ENCODE data around the gene TMEM170B. TPM values are rescaled to one million over a fixed set of nuclear protein-coding genes. Genes with fewer than 3 reads are reported as not detected.

TMEM170B gene
- total and polyA plus RNA-seq, 9 of the 15 experiments (the other 6 are each of a cell fraction or from before 2014, with no cell fraction given) = 0.03 to 0.11 (median 0.07) TPM

- Histone ChIP-seq H2AFZ (ENCODE audit: low read depth, low read length) (no peak overlapping the region), H3K36me3 (ENCODE audit: control insufficient read depth, insufficient read depth, low read length) (no peaks in the 10 kb centered on the region), H3K4me2 (ENCODE audit: insufficient read depth, low read length) (no peak overlapping the region), H3K9me3 (replicated peaks; ENCODE audit: control insufficient read depth, insufficient read depth, low read depth, low read length) (no peaks in the 10 kb centered on the region), H3K27me3 (ENCODE audit: control insufficient read depth in 2 of 2, insufficient read depth in 2 of 2, low read length in 2 of 2) (peaks cover 0 to 4% of the 10 kb centered on the region in 2 experiments; a peak in 1 of 5 replicates), H3K9ac (ENCODE audit: insufficient read depth in 1 of 2, low read depth in 2 of 2, low read length in 2 of 2) (no peak overlapping the region), H3K4me3 (no peak overlapping the region), H3K27ac (ENCODE audit: extremely low read depth, low read depth, low read length) (no peak overlapping the region), H4K20me1 (replicated peaks; ENCODE audit: control insufficient read depth, insufficient read depth, low read length) (no peaks in the 10 kb centered on the region), H3K9me1 (ENCODE audit: control insufficient read depth, insufficient read depth, low read length) (no peaks in the 10 kb centered on the region), H3K79me2 (ENCODE audit: control insufficient read depth, insufficient read depth, low read length) (no peaks in the 10 kb centered on the region), H3K4me1 (replicated peaks in 1 of 2; ENCODE audit: control insufficient read depth in 2 of 2, insufficient read depth in 2 of 2, low read length in 2 of 2) (no peaks in the 10 kb centered on the region)
- no peak for TF ChIP-seq GMEB1 (CRISPR knock-in tag; IDR thresholded peaks at IDR 0.05)
- TF ChIP-seq MTA3 (IDR thresholded peaks at IDR 0.05; ENCODE audit: borderline replicate concordance) = no peak
- no peak for TF ChIP-seq NR2C2 (CRISPR knock-in tag; IDR thresholded peaks at IDR 0.05)
- TF ChIP-seq NR2C2 (tag; IDR thresholded peaks at IDR 0.05) = no peak
- no peak for TF ChIP-seq CEBPB (tag; IDR thresholded peaks at IDR 0.05)
- TF ChIP-seq ZNF583 (CRISPR knock-in tag; IDR thresholded peaks at IDR 0.05) = no peak
- TF ChIP-seq CHCHD3 (CRISPR knock-in tag; IDR thresholded peaks at IDR 0.05) = no peak
- TF ChIP-seq PHB (CRISPR knock-in tag; IDR thresholded peaks at IDR 0.05) = no peak
- no peak for TF ChIP-seq TBP (optimal IDR thresholded peaks at IDR 0.05; ENCODE audit: low read depth, low read length)
- TF ChIP-seq RFX1 (IDR thresholded peaks at IDR 0.05) = no peak
- TF ChIP-seq ESRRB (CRISPR knock-in tag; IDR thresholded peaks at IDR 0.05; ENCODE audit: borderline replicate concordance) = no peak
- no peak for TF ChIP-seq PTBP1 (IDR thresholded peaks at IDR 0.05; ENCODE audit: low read depth, low read length)
- no peak for TF ChIP-seq CBX1 (IDR thresholded peaks at IDR 0.05; ENCODE audit: low read depth)
- TF ChIP-seq MCM7 (IDR thresholded peaks at IDR 0.05) = no peak
- no peak for TF ChIP-seq NR4A1 (CRISPR knock-in tag; IDR thresholded peaks at IDR 0.05)
- TF ChIP-seq NR4A1 (tag; IDR thresholded peaks at IDR 0.05) = no peak
- no peak for TF ChIP-seq CEBPG (CRISPR knock-in tag; IDR thresholded peaks at IDR 0.05)
- no peak for TF ChIP-seq CEBPG (tag; conservative IDR thresholded peaks at IDR 0.05 in 1 of 2, IDR thresholded peaks at IDR 0.05 in 1 of 2)
- TF ChIP-seq FOXK1 (CRISPR knock-in tag; IDR thresholded peaks at IDR 0.05; ENCODE audit: borderline replicate concordance) = no peak
- TF ChIP-seq IRF9 (tag; IDR thresholded peaks at IDR 0.05) = no peak
- TF ChIP-seq ELF1 (tag; IDR thresholded peaks at IDR 0.05) = no peak
- no peak for TF ChIP-seq TAF1 (IDR thresholded peaks at IDR 0.05; ENCODE audit: control insufficient read depth, extremely low read depth, insufficient read depth, low read length, severe bottlenecking)
- TF ChIP-seq ZNF561 (CRISPR knock-in tag; conservative IDR thresholded peaks at IDR 0.05) = no peak
- intact Hi-C loops (cut with micrococcal nuclease) = no loop called here
- in situ Hi-C loops (cut with MboI) = loop anchor here (5.0 to 25.0 kb wide), 3 partner anchors 323 to 1018 kb away; no protein-coding TSS in a partner anchor
- 2% methylated on average over 6 of the region's 6 CpGs for WGBS (ENCODE audit: insufficient coverage, low coverage, missing lambda C conversion rate)
- no peak for DNase-seq (ENCODE audit: extremely low read depth in 1 of 4, low spot score in 3 of 4)
- FAIRE-seq = no peak
- ChIA-PET CTCF (ENCODE audit: low intra/inter-chr PET ratio) (interaction anchor here (0.6 to 3.8 kb wide), 5 partner anchors 323 to 543 kb away, joined by 4 to 68 read pairs (median 15); no protein-coding TSS in a partner anchor), POLR2A (interaction anchor here (1.2 kb wide), 1 partner anchor 21 kb away, joined by 3 read pairs; no protein-coding TSS in a partner anchor)
- ATAC-seq = no peak
- BruUV-seq (replicated peaks) = no TSS peak
Measured at GRCh38 chr6:11494786-11495564, 42.6 kb upstream of the TMEM170B start.

All from K562 (cell line).